HL-60/S4 (cell line): ENCODE data around the gene ZFC3H1.

Experiments
- in situ Hi-C: fragments of 300-500 bp; cut with MboI; formaldehyde crosslinking; loops from 2 replicates; pipeline ENCODE4 v1.14.3; 2022; ENCODE audit warnings: low sequenced_read_pairs

Gene ZFC3H1

DNA sequence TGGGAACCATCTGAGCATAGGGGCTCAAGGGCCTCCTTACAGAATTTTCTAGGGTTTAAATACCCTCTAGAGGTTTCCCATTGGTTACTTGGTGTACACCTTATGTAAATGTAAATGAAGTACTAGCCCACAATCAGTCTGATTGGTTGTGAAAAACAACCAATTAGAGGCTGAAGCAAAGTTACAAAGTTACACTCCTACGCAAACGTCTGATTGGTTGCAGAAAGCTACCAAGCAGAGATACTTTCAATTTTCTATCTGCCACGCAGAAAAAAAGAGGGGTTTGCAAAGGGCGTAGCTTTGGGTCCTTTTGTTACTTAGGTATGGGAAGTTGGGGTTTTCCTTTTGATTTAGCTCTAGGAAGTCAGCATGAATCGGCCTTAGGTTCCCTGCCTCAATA is 20.4 kb upstream of the ZFC3H1 start:
- in situ Hi-C loops, result no loop called here

DNA sequence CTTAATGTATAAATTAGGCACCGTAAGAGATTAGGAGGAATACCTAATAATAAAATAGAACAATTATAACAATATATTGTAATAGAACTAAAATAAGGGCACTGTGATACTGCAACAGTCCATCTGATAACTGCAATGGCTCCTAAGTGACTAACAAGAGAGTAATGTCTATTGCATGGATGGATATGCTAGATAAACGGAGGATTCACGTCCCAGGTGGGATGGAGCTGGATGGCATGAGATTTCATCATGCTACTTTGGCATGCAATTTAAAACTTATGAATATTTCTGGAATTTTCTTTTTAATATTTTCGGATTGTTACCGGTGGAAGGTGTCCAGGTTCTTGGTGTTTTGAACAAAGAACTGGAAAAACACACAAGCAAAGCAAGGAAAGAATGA is 20.0 kb upstream of the ZFC3H1 start:
- in situ Hi-C loops, result no loop called here

- in situ Hi-C loops, result no loop called here
These were observed 18.8 kb upstream of the ZFC3H1 start for GRCh38 chr12:71682466-71682865.

GRCh38 chr12:71671816-71672215 is 8.2 kb upstream of the ZFC3H1 start:
- in situ Hi-C loops, result no loop called here

DNA sequence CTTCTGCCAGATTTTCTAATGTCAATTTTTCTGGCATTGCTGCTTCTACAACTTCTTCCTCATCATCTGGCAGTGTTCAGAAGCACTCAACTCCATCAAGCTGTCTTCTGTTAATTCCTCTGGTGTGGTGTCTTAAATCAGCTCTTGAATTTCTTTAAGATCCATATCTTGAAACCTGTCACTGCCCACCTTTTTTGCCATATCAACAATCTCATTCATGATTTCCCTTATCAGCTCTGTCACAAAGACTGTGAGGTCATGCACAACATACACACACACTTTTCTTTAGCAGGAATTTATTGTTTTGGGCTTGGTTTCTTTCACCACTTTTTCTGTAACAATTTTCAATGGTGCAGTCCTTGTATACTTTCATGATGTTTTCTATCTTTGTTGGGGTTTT is 7.7 kb upstream of the ZFC3H1 start:
- in situ Hi-C loops, result no loop called here

DNA sequence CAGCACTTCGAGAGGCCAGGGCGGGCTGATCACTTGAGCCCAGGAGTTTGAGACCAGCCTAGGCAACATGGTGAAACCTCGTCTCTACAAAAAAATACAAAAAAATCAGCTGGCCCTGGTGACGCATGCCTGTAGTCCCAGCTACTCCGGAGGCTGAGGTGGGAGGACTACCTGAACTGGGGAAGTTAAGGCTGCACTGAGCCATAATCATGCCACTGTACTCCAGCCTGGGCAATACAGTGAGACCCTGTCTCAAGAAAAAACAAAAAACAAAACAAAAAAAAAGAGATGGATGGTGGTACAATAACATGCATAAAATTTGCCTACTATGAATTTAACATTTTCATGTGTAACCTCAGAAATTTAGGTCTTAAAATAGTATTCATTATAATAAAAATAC is 2.6 kb upstream of the ZFC3H1 start:
- in situ Hi-C loops, result no loop called here

GRCh38 chr12:71665090-71665463 is 1.4 kb upstream of the ZFC3H1 start:
- in situ Hi-C loops, result no loop called here

DNA sequence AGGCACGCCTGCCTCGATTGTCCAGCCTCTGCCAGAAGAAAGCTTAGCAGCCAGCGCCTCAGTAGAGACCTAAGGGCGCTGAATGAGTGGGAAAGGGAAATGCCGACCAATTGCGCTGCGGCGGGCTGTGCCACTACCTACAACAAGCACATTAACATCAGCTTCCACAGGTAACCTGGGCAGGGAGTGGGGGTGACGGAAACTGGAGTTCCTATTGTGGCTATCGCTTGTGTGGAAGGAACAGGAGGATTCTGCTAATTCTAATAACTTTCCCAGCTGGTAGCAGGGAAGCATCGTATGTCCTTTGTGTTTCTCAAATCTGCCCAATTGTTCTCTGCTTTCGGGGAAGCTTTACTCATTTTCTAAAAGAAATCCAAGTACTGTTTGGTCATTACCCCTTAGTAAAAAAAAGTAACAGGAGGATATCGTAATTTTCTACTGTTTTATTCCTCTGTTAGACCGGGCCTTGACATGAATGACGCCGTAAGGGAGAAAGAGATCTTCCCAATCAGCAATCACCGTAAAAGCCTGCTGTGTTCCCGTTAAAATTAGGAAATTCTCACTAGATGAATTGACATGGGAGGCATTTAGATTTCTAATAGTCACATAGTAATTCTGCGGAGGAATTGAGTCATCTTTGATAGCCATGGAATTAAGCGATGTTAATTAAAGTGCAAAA is 902 bp upstream of the ZFC3H1 start:
- in situ Hi-C loops, result no loop called here

DNA sequence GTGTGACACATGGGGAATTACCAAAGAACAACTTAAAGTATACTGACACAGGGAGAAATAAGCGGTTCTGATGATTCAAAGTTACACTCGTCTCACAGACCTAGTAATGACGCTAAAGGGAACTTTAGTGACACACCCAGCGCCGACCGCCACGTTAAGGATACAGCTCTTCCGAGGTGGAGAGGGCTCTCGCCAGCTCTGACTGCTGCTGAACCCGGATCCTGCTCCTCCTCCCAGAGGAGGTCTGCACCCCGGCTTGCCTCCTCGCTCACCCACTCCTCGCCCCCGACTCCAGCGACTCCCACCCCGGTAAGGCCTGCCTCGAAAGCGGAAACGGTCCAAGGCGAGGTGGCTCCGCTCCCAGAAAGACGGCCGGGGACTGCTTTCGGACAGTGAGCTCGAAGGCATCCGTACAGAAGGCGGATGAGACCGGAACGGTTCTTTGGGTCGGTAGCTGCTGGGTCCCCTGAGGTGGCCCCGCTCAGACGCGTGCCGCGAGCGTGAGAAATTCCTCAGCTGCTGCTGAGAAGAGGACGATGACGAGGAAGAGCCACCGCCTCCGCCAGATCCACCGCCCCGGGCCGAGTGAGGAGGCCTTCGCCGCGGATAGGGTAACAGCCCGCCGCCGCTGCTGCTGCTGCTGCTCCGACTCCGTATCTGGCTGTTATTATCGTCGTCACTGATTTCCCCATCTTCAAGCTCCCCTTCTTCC is 643 bp downstream of the ZFC3H1 start:
- in situ Hi-C loops, result no loop called here

DNA sequence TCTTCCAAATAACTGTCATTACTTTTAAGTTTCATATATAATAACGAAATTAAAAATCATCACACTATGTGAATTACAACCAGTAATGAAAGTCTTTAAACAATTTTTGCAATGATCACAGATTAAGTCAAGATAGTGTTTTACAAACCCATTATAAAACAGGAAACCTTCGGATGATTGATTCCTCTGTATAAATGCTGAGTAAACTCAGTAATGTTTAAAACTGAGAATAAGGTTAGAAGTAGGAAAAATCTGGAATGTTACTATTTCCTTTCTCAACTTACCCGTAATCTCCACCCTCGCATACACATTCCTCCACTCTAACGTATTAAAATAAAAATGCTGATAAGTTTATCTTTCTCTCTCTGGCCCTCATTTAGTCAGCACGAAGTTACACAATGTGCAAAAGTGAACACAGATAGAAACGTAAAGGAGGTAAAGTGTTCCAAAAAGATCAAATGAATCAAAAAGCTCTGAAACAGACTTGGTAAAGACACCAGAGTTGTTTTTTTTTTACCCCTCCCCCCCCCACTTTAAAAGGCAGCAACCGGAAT is 1.6 kb downstream of the ZFC3H1 start:
- in situ Hi-C loops, result no loop called here

DNA sequence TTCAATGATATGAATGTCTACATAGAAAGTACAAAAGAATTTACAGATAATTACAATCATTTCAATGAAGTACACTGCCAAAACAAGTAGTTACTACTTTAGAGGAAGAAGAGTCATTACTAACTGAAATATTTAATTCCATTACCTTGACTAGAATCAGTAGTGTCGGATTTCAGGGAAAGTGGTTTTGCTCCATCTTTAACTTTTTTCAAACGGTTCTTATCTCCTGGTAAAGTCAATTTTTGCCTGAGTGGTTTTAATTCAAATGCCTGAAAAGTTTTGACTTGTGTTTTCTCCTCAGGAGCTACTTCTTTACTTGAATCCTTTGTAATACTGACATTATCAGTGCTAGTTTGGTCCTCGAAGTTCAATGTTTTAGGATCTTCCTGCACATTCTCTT is 6.9 kb downstream of the ZFC3H1 start:
- in situ Hi-C loops, result no loop called here

DNA sequence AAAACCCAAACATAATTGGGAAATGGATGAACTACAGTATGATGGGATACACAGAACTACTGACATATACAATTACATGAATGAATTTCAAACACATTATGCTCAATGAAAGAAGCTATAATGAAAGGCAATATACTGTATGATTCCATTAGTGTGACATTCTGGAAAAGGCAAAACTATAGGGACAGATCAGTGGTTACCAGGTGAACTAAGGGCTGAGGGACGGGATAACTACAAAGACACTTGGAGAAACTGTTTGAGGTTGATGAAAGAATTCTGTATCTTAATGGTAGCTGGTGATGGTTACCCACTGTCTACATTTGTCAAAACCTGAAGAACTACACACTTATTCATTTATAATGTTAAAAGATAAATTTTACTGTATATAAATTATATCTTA is 7.7 kb downstream of the ZFC3H1 start:
- in situ Hi-C loops, result no loop called here

GRCh38 chr12:71655495-71655894 is 8.2 kb downstream of the ZFC3H1 start:
- in situ Hi-C loops, result no loop called here

DNA sequence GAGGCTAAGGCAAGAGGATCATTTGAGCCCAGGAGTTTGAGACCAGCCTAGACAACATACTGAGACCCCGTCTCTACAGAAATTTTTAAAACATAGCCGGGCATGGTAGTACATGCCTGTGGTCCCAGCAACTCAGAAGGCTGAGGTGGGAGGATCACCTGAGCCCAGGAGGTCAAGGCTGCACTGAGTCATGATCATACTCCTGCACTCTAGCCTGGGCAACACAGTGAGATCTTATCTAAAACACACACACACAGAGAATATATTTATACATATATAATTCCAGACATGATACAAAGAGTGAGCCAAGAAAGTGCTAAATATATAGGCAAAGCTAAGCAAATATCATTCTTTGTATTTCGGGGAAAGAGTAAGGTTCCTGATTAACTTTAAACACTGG is 9.4 kb downstream of the ZFC3H1 start:
- in situ Hi-C loops, result no loop called here

GRCh38 chr12:71653137-71653536 is 10.5 kb downstream of the ZFC3H1 start:
- in situ Hi-C loops, result no loop called here

DNA sequence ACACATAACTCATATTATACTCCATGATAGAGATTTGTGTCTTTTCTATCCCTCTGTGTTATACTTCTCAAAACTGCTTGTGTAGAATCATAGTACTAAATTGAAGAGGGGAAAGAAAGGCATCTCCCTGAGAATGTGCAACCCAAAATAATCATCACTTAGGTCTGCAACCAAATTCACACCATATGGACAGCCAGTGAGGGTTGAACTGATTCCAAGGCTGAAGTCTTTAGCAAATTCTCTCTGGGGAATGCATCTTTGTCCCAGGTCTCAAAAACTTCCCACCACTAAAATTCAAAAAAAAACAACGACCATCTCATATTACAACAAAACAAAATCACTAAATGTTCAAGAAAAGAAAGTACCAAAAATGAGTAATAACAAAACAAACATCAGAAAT is 11.0 kb downstream of the ZFC3H1 start:
- in situ Hi-C loops, result no loop called here

DNA sequence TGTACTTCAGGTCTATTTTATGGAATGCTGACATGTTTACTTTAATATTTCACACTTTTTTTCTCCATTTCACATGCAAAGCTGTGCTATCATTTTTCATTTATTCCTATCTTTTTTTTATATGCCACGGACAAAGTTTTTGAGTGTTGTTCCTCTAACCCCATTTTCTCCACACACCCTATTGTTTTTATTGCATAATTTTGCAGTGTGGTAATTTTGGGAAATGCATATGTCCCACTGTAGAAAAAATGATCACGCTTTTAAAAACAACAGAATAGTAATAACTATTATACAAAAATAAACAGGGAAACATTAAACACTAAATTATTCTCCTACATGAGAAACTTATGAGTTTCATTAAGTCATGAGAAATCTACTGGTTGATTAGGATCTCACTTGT is 14.2 kb downstream of the ZFC3H1 start:
- in situ Hi-C loops, result no loop called here

DNA sequence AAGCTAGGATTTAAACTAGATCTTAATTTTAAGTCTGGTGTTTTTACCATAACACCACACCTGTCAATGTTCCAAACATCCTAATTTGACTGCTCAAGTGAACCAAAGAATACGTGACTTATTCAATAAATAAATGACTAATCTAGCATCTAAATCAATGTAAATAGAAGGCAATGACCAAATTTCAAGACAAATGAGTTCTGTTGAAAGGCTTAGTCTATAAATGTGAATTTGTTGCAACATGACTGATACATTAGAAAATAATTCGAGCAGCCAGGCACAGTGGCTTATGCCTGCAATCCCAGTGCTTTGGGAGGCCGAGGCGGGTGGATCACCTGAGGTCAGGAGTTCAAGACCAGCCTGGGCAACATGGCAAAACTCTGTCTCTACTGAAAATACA is 15.1 kb downstream of the ZFC3H1 start:
- in situ Hi-C loops, result no loop called here

GRCh38 chr12:71646512-71646911 is 17.1 kb downstream of the ZFC3H1 start:
- in situ Hi-C loops, result no loop called here

DNA sequence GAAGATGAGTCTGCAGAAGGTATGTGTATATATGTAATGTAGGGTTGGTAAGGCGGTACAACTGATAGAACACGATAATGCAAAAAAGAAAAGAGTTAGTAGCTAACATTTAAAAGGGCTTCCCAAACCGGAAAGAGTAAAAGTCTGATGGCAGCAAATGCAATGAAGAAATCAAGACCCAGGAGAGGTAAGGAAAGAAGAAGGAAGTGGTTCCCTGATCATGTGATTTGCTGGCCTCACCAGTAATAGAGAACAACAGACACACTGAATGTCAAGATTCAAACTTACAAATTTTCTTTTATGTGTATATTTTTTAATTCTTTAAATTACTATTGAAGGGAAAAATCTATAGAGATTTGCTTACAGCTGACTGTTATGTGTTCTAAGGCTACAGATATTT is 18.4 kb downstream of the ZFC3H1 start:
- in situ Hi-C loops, result no loop called here

- in situ Hi-C loops, result no loop called here
These were observed 21.4 kb downstream of the ZFC3H1 start for GRCh38 chr12:71642264-71642663.

- in situ Hi-C loops, result no loop called here
These were observed 22.3 kb downstream of the ZFC3H1 start for GRCh38 chr12:71641390-71641789.

- in situ Hi-C loops, result no loop called here
These were observed 23.3 kb downstream of the ZFC3H1 start for GRCh38 chr12:71640316-71640715.
